Thyroid gland (tissue), 4 donors: Measurements from ENCODE around the gene ABTB2.

Source experiments
- POLR2A ChIP-seq, 2 donors: fragments of 450-650 bp; IDR thresholded peaks; one replicate each; pipeline ENCODE4 v1.6.1; 2017; ENCODE audit warnings: antibody characterized with exemption in 2 of 2, mild to moderate bottlenecking in 2 of 2, moderate library complexity in 1 of 2
- TF ChIP-seq, protein P1 (sequence below), 6 experiments: fragments of 200-600 bp in 3 of 6; fragments of 450-650 bp in 3 of 6; sonication (generic) in 3 of 6; IDR thresholded peaks; one replicate each; pipeline ENCODE4 v1.5.1; 2016 to 2019; ENCODE audit warnings: antibody characterized with exemption in 6 of 6, mild to moderate bottlenecking in 2 of 6, inconsistent platforms in 1 of 6, moderate library complexity in 1 of 6

DNA sequence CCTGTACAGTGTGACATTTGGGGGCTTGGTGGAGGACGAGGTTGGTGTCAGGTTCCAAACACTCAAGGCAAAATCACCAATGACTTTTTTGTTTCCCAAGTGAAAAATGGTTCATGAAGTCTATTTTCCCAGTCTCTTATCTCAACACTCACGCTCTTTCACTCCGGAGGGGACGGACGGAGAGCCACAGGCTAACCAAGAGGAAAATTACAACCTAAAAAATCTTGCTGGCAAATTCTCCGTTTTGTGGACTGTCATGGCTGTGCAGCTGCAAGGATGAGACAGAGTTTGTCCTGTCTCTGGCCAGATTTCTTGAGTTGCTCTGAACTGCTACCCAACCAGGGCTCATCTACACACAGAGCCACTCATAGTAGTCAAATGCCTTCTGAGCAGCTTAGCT is 101.2 kb downstream of the ABTB2 start:
- TF ChIP-seq, protein P1, sequence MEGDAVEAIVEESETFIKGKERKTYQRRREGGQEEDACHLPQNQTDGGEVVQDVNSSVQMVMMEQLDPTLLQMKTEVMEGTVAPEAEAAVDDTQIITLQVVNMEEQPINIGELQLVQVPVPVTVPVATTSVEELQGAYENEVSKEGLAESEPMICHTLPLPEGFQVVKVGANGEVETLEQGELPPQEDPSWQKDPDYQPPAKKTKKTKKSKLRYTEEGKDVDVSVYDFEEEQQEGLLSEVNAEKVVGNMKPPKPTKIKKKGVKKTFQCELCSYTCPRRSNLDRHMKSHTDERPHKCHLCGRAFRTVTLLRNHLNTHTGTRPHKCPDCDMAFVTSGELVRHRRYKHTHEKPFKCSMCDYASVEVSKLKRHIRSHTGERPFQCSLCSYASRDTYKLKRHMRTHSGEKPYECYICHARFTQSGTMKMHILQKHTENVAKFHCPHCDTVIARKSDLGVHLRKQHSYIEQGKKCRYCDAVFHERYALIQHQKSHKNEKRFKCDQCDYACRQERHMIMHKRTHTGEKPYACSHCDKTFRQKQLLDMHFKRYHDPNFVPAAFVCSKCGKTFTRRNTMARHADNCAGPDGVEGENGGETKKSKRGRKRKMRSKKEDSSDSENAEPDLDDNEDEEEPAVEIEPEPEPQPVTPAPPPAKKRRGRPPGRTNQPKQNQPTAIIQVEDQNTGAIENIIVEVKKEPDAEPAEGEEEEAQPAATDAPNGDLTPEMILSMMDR (IDR thresholded peaks at IDR 0.05), result no peak
- no peak for TF ChIP-seq POLR2A (IDR thresholded peaks at IDR 0.05)
